HepG2 (cell line): ENCODE results near the gene PAX7.

ENCODE experiments used
- CTCF ChIP-seq: sonication (generic); formaldehyde crosslinking; IDR thresholded peaks from 2 replicates; pipeline ENCODE4 v1.5.0; 2020; ENCODE audit warnings: mild to moderate bottlenecking, missing genetic modification reagents, moderate library complexity
- EP300 ChIP-seq, 3 experiments: sonication (generic) in 1 of 3; formaldehyde crosslinking in 1 of 3; IDR thresholded peaks; 2 replicates each; pipeline versions ENCODE4 v1.5.1 to v1.6.1; 2011 to 2020; ENCODE audit warnings: low read depth in 2 of 3, low read length in 2 of 3, borderline replicate concordance in 1 of 3, improper control_type of control experiment in 1 of 3, mild to moderate bottlenecking in 1 of 3, missing genetic modification reagents in 1 of 3, moderate library complexity in 1 of 3
- EZH2 ChIP-seq: conservative IDR thresholded peaks from 2 replicates; pipeline ENCODE4 v1.6.1; 2012; ENCODE audit warnings: mild to moderate bottlenecking, low read depth, low read length, moderate library complexity
- JUN ChIP-seq: sonication (generic); formaldehyde crosslinking; IDR thresholded peaks from 2 replicates; pipeline ENCODE4 v1.4.0; 2020; ENCODE audit warnings: mild to moderate bottlenecking, missing genetic modification reagents
- MAZ ChIP-seq, 2 experiments: sonication (generic) in 1 of 2; formaldehyde crosslinking in 1 of 2; IDR thresholded peaks; 2 replicates each; pipeline versions ENCODE4 v1.5.0 to v1.6.1; 2012 to 2020; ENCODE audit warnings: low read depth in 2 of 2, mild to moderate bottlenecking in 2 of 2, borderline replicate concordance in 1 of 2, improper control_type of control experiment in 1 of 2, low read length in 1 of 2, missing genetic modification reagents in 1 of 2, moderate library complexity in 1 of 2
- SMARCC2 ChIP-seq: fragments of 450-650 bp; IDR thresholded peaks from 2 replicates; pipeline ENCODE4 v1.6.1; 2017; ENCODE audit warnings: antibody characterized with exemption, mild to moderate bottlenecking
- TP53 ChIP-seq: sonication (generic); formaldehyde crosslinking; conservative IDR thresholded peaks from 2 replicates; pipeline ENCODE4 v1.4.0; 2020; ENCODE audit warnings: missing genetic modification reagents
- ZBTB46 ChIP-seq: sonication (generic); formaldehyde crosslinking; IDR thresholded peaks from 2 replicates; pipeline ENCODE4 v1.4.0; 2020; ENCODE audit warnings: mild to moderate bottlenecking, missing genetic modification reagents, borderline replicate concordance
- ZNF121 ChIP-seq: sonication (generic); formaldehyde crosslinking; IDR thresholded peaks from 2 replicates; pipeline ENCODE4 v1.5.0; 2020; ENCODE audit warnings: mild to moderate bottlenecking, missing genetic modification reagents
- TF ChIP-seq, protein P1 (sequence below): sonication (generic); formaldehyde crosslinking; IDR thresholded peaks from 2 replicates; pipeline ENCODE4 v1.9.0; 2021; ENCODE audit warnings: missing genetic modification reagents, borderline replicate concordance

- TF ChIP-seq JUN (CRISPR knock-in tag) (no peak), ZNF121 (CRISPR knock-in tag) (no peak), EZH2 (no peak), MAZ (IDR thresholded peaks at IDR 0.05; ENCODE audit: borderline replicate concordance, low read depth, low read length) (no peak), MAZ (CRISPR knock-in tag; IDR thresholded peaks at IDR 0.05; ENCODE audit: low read depth) (no peak), CTCF (CRISPR knock-in tag) (no peak), TP53 (CRISPR knock-in tag) (no peak), EP300 (IDR thresholded peaks at IDR 0.05; ENCODE audit: low read depth in 2 of 2, low read length in 2 of 2) (no peak), EP300 (CRISPR knock-in tag; IDR thresholded peaks at IDR 0.05; ENCODE audit: borderline replicate concordance) (no peak), SMARCC2 (no peak), ZBTB46 (CRISPR knock-in tag) (no peak)
- TF ChIP-seq, protein P1, sequence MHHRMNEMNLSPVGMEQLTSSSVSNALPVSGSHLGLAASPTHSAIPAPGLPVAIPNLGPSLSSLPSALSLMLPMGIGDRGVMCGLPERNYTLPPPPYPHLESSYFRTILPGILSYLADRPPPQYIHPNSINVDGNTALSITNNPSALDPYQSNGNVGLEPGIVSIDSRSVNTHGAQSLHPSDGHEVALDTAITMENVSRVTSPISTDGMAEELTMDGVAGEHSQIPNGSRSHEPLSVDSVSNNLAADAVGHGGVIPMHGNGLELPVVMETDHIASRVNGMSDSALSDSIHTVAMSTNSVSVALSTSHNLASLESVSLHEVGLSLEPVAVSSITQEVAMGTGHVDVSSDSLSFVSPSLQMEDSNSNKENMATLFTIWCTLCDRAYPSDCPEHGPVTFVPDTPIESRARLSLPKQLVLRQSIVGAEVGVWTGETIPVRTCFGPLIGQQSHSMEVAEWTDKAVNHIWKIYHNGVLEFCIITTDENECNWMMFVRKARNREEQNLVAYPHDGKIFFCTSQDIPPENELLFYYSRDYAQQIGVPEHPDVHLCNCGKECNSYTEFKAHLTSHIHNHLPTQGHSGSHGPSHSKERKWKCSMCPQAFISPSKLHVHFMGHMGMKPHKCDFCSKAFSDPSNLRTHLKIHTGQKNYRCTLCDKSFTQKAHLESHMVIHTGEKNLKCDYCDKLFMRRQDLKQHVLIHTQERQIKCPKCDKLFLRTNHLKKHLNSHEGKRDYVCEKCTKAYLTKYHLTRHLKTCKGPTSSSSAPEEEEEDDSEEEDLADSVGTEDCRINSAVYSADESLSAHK (CRISPR knock-in tag) = no peak
Observed at GRCh38 chr1:18710002-18710401, 79.4 kb downstream of the PAX7 start.
